ENCODE results near the gene UQCR10. TPM values are rescaled to one million over a fixed set of nuclear protein-coding genes. Genes with fewer than 3 reads are reported as not detected.

UQCR10 gene
- total and polyA plus RNA-seq, 2 of the 4 experiments (the other 2 are of a cell fraction), result 103 to 260 TPM

DNA sequence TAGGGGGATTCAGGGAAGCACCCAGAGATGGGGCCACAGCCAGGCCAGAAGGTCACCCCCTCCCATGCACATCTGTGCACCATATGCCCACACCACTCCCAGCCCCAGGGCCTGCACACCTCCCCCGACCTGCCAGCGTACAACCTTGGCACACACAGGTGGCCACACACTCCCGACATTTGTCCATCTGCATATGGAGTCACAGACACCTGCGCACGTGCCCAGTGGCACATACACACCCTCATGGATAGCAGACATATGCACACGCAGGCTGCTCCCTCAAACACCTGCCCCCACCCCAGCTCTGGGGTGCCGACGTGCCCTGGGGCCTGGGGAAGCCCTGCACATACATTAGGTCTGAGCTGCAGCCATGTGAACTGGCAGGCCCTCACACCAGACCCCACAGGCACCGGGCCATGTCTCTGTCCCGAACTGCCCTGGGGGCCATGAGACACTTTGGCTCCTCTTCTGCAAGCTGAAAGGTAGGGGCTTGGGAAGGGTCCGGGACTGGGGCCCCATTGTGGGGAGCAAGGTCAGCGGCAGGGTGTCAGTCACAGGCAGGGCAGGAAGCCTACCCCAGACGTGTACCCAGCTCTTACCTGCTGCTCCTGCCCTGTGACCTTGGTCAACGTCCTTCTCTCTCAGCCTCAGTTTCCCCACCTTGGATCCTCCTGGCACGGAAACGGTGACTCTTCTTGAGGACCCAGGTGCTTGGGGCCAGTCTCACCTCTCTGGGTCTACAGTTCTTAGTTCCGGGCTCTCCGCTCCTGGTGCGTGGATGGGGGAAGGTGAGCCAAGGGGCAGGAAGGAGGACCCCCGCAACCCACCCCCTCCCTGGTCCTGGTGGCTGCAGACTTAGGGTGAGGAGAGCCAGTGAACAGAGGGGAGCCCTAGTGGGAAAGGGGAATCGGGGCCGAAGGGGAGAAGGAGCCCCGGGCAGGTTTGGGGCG lies 47.9 kb upstream of the UQCR10 start:
- WGBS, 2 experiments (ENCODE audit: extremely low coverage in 2 of 2, insufficient read length in 1 of 2), result 94% methylated on average over 3 of the region's 24 CpGs; no CpG with 5 or more reads in 1 of the 2 experiments
- intact Hi-C loops (cut with micrococcal nuclease), result no loop called here
- POLR2A ChIA-PET (ENCODE audit: unreplicated experiment), result no interaction called here

More for the DNA sequence above, 47.9 kb upstream of the UQCR10 start:
- in situ Hi-C loops (cut with MboI; ENCODE audit: low sequenced_read_pairs), result no loop called here
- H3K18ac ChIP-seq (ENCODE audit: low read depth, low read length), result no peak overlapping the region
- no peak overlapping the region for H2BK120ac ChIP-seq (ENCODE audit: low read depth, low read length)
- no peak overlapping the region for H2AFZ ChIP-seq (replicated peaks; ENCODE audit: low read length, poor library complexity)
- dilution Hi-C loops (cut with HindIII; ENCODE audit: low sequenced_read_pairs, unreplicated experiment), result no loop called here
- H3K4me3 ChIP-seq (ENCODE audit: insufficient read depth, low read depth, low read length), result no peak overlapping the region
- no peak overlapping the region for H3K27ac ChIP-seq (ENCODE audit: insufficient read depth, low read length)
- H3K4ac ChIP-seq (ENCODE audit: low read depth, low read length), result no peak overlapping the region
- no peak overlapping the region for H3K4me2 ChIP-seq (ENCODE audit: low read depth, low read length)
- CTCF ChIA-PET, result no interaction called here
- TF ChIP-seq MAZ (IDR thresholded peaks at IDR 0.05; ENCODE audit: borderline replicate concordance, low read depth, low read length), result no peak
- TF ChIP-seq RFX5 (IDR thresholded peaks at IDR 0.05; ENCODE audit: low read depth, low read length), result no peak
- TF ChIP-seq RCOR1 (IDR thresholded peaks at IDR 0.05; ENCODE audit: insufficient replicate concordance, low read length), result no peak
- no peak for TF ChIP-seq NFE2L2 (IDR thresholded peaks at IDR 0.05; ENCODE audit: low read depth, low read length)
- no peak overlapping the region for H3K14ac ChIP-seq (replicated peaks; ENCODE audit: low read depth, low read length)
- no peaks in the 10 kb centered on the region for H3K36me3 ChIP-seq (ENCODE audit: control insufficient read depth, insufficient read depth, low read length)
- DNase-seq, result no peak
- H4K20me1 ChIP-seq (ENCODE audit: insufficient read depth, low read length), result peaks cover 14% of the 10 kb centered on the region
- no peak overlapping the region for H2BK20ac ChIP-seq (ENCODE audit: low read depth, low read length)
- no peak overlapping the region for H3K23ac ChIP-seq (ENCODE audit: low read depth, low read length)
- no peak for ATAC-seq (ENCODE audit: low read depth)
- H4K91ac ChIP-seq (ENCODE audit: insufficient read depth, low read depth, low read length), result no peak overlapping the region
- H2BK15ac ChIP-seq (ENCODE audit: low read depth, low read length), result no peak overlapping the region
- H2AK5ac ChIP-seq (ENCODE audit: low read depth, low read length), result no peak overlapping the region
- no peak overlapping the region for H3K56ac ChIP-seq (ENCODE audit: extremely low read depth, insufficient read depth, low read length)
- H3K9me3 ChIP-seq (ENCODE audit: control insufficient read depth, insufficient read depth, low read length), result no peaks in the 10 kb centered on the region
- no peaks in the 10 kb centered on the region for H3K79me1 ChIP-seq (ENCODE audit: low read depth in 1 of 2, low read length in 2 of 2)
- H2BK5ac ChIP-seq (ENCODE audit: low read depth, low read length, poor library complexity, severe bottlenecking), result no peak overlapping the region
- no peak overlapping the region for H4K8ac ChIP-seq (ENCODE audit: low read depth in 2 of 2, low read length in 2 of 2)
- no peak overlapping the region for H3K9ac ChIP-seq (ENCODE audit: low read depth, low read length)
- no peaks in the 10 kb centered on the region for H3K9me1 ChIP-seq (ENCODE audit: insufficient read depth, low read length)
- H4K5ac ChIP-seq (ENCODE audit: low read depth, low read length), result no peak overlapping the region
- no peak overlapping the region for H2AK9ac ChIP-seq (replicated peaks; ENCODE audit: low read depth, low read length, poor library complexity)
- no TSS peak for BruUV-seq (replicated peaks)
- peaks cover 69% of the 10 kb centered on the region for H3K27me3 ChIP-seq (ENCODE audit: control insufficient read depth, insufficient read depth, low read length)
- H3K4me1 ChIP-seq (ENCODE audit: control insufficient read depth, insufficient read depth, low read length), result no peaks in the 10 kb centered on the region
